Ascending aorta (tissue), 2 donors: ENCODE data around the gene NFAM1. TPM values are rescaled to one million over a fixed set of nuclear protein-coding genes. Genes with fewer than 3 reads are reported as not detected.

Source experiments
- DNase-seq, 2 donors: peaks; one replicate each; pipeline ENCODE4 v3.0.0-alpha.2; 2019; ENCODE audit warnings: low spot score in 2 of 2
- H3K27ac ChIP-seq, 2 donors: fragments of 200-600 bp; sonication (generic); one replicate each; pipeline ENCODE4 v1.5.1; 2016 to 2017; ENCODE audit warnings: mild to moderate bottlenecking in 1 of 2
- H3K27me3 ChIP-seq: fragments of 200-600 bp; sonication (generic); one replicate; pipeline ENCODE4 v1.5.1; 2017
- H3K36me3 ChIP-seq, 2 donors: fragments of 200-600 bp; sonication (generic); one replicate each; pipeline ENCODE4 v1.5.1; 2016
- H3K4me1 ChIP-seq, 2 donors: fragments of 200-600 bp; sonication (generic); one replicate each; pipeline ENCODE4 v1.5.1; 2016 to 2017; ENCODE audit warnings: mild to moderate bottlenecking in 1 of 2
- H3K4me3 ChIP-seq, 2 donors: fragments of 200-600 bp; sonication (generic); one replicate each; pipeline ENCODE4 v1.5.1; 2016 to 2017; ENCODE audit warnings: mild to moderate bottlenecking in 1 of 2
- H3K9me3 ChIP-seq, 2 donors: fragments of 200-600 bp; sonication (generic); one replicate each; pipeline ENCODE4 v1.5.1; 2016
- intact Hi-C: fragments of 100-400 bp; cut with DNase I; formaldehyde crosslinking; loops from one replicate; pipeline ENCODE4 v1.15.1; 2023
- total RNA-seq: library from RNA; depleted of rRNA; stranded (reverse); fragments of >200 nt; gene quantifications from one replicate; pipeline ENCODE4 v1.1.0, GENCODE V29; 2016
- TF ChIP-seq, protein P1 (sequence below), 3 experiments: fragments of 200-600 bp in 2 of 3; fragments of 450-650 bp in 1 of 3; sonication (generic) in 2 of 3; IDR thresholded peaks; one replicate each; pipeline ENCODE4 v1.5.1; 2016 to 2019; ENCODE audit warnings: antibody characterized with exemption in 3 of 3, mild to moderate bottlenecking in 1 of 3, moderate library complexity in 1 of 3

Gene NFAM1
- total RNA-seq, 1 donor from 2014 or later = 1.5 TPM

DNA sequence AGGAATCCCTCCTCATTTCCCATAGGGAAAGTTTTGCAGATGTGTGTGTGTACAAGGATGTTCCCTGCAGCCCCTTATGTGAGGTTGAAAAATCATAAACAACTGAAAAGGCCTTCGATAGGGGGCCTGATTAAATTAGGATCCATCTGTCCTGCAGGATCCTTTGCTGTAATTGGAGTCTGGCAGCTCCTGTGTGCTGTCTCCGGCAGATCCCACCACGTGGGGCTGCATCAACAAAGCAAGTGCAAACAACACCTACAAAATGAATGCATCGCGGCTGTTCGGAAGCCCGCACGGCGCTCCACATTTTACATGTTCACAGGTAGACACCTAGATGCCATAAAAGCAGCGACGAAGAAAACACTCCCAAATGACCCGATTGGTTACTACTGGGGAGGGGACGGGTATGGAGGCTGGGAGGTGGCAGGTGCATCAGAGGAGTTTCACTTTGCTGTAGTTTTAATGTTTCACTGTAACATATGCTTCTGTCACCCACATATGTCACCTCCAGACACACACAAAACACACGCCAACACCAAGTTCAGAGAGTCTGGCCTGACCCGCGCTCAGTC is 52.2 kb downstream of the NFAM1 start:
- no peaks in the 10 kb centered on the region for H3K4me1 ChIP-seq
- H3K9me3 ChIP-seq = no peaks in the 10 kb centered on the region
- no peak overlapping the region for H3K4me3 ChIP-seq
- H3K27me3 ChIP-seq = no peaks in the 10 kb centered on the region
- H3K27ac ChIP-seq = no peak overlapping the region
- intact Hi-C loops = no loop called here
- TF ChIP-seq, protein P1, sequence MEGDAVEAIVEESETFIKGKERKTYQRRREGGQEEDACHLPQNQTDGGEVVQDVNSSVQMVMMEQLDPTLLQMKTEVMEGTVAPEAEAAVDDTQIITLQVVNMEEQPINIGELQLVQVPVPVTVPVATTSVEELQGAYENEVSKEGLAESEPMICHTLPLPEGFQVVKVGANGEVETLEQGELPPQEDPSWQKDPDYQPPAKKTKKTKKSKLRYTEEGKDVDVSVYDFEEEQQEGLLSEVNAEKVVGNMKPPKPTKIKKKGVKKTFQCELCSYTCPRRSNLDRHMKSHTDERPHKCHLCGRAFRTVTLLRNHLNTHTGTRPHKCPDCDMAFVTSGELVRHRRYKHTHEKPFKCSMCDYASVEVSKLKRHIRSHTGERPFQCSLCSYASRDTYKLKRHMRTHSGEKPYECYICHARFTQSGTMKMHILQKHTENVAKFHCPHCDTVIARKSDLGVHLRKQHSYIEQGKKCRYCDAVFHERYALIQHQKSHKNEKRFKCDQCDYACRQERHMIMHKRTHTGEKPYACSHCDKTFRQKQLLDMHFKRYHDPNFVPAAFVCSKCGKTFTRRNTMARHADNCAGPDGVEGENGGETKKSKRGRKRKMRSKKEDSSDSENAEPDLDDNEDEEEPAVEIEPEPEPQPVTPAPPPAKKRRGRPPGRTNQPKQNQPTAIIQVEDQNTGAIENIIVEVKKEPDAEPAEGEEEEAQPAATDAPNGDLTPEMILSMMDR (IDR thresholded peaks at IDR 0.05) = no peak
- DNase-seq = no peak
- H3K36me3 ChIP-seq = no peaks in the 10 kb centered on the region

DNA sequence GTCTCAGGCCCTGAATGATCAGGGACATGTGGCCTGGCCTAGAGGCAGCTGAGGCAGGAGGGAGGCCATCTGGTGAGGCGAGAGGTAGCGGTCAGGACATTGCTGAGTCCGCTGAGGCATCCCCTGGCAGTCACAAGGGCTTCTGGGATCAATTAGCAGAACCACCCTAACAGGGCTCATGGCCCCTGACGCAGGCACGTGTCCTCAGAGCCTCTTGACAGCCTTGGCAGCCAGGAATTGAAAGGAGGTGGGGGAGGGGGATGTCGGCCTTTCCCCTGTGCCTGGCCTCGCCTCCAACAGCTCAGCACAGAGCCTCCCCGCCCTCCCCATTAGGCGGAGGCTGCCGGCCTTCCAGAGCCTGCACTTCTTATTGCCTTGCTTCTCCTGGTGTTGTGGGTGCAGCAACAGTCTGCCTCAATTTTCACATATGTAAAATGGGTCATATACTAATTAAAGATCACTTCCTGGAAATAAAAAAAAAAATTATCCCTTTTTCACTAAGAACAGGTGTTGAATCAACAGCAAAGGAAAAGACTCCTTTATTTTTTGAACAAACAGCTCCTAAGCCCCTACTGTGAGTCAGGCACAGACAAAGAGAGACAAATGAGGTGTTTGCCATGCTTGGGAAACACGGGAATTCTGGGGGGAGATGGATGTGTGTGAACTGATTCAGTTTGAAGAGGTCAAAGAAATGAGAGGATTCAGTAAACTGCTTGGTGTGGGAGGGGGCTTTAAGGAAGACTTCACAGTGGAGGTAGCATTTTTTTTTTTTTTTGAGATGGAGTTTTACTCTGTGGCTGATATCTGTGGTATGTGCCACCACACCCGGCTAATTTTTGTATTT is 55.3 kb downstream of the NFAM1 start:
- intact Hi-C loops = no loop called here
- Histone ChIP-seq H3K27me3 (no peaks in the 10 kb centered on the region), H3K4me3 (no peak overlapping the region), H3K27ac (no peak overlapping the region), H3K4me1 (no peaks in the 10 kb centered on the region), H3K9me3 (no peaks in the 10 kb centered on the region), H3K36me3 (no peaks in the 10 kb centered on the region)
- TF ChIP-seq, protein P1 (IDR thresholded peaks at IDR 0.05) = no peak
- DNase-seq = peak; percentile 48 to 81

DNA sequence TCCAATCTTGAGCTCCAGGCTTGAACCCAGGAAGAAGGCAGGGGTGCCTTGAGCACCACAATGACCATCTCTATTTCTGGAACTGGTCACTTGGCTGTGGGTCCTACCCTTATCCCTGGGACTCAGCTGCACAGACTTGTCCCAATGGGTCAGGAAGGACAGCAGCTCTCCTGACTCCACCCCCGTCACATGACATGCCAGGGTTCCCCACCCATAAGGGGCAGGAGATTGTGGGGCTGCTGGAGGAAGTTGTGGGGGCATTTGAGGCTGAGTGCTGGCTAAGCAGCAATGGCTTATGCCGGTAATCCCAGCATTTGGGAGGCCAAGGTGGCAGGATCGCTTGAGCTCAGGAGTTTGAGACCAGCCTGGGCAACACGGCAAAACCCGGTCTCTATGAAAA is 56.2 kb downstream of the NFAM1 start:
- no peak for DNase-seq
- Histone ChIP-seq H3K4me1 (no peaks in the 10 kb centered on the region), H3K9me3 (no peaks in the 10 kb centered on the region), H3K36me3 (no peaks in the 10 kb centered on the region), H3K4me3 (no peak overlapping the region), H3K27ac (no peak overlapping the region), H3K27me3 (no peaks in the 10 kb centered on the region)
- TF ChIP-seq, protein P1 (IDR thresholded peaks at IDR 0.05) = no peak
- intact Hi-C loops = no loop called here

DNA sequence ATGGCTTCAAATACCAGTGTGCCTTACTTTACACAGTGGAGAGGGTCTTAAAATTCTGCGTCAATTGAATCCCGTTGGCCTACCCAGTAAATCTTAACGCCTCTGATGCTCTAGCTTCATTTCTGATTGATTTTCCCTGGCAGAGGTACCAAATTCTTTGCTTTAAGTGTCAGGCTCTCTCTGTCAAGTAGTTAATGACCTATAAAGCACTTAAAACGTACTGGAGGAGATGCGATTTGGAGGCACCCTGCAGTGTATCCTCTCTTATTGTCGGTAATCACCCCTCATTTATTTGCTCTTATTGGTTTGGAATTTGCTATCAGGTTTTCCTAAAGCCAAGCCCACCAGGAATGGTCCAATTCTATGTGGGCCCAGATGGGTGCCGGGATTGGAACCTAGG is 59.2 kb downstream of the NFAM1 start:
- Histone ChIP-seq H3K36me3 (no peaks in the 10 kb centered on the region), H3K27me3 (no peaks in the 10 kb centered on the region), H3K4me3 (no peak overlapping the region), H3K27ac (no peak overlapping the region), H3K4me1 (peaks cover 6 to 9% of the 10 kb centered on the region in 2 donors), H3K9me3 (no peaks in the 10 kb centered on the region)
- DNase-seq = no peak
- intact Hi-C loops = no loop called here
- TF ChIP-seq, protein P1 (IDR thresholded peaks at IDR 0.05) = no peak

DNA sequence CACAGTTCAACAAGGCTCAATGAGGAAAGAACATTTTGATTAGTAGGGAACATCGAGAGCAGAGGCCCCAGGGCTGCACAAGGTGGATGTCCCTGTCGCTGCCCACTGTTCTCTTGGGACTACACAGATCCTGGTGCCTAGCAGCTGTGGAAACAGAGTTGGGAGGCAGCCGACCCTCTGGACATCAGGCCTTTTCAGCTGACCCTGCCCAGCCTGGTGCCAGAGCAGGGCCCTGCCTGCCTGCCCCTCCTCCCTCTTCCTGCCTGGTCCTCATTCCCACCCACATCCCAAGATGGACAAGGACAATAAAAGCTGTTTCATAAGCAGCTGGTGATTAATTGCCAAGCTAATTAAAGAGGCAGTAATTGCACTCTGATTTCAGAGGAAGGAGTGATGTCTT is 60.7 kb downstream of the NFAM1 start:
- Histone ChIP-seq H3K4me3 (no peak overlapping the region), H3K36me3 (no peaks in the 10 kb centered on the region), H3K27me3 (no peaks in the 10 kb centered on the region), H3K9me3 (no peaks in the 10 kb centered on the region), H3K27ac (no peak overlapping the region), H3K4me1 (peaks cover 12 to 16% of the 10 kb centered on the region in 2 donors)
- TF ChIP-seq, protein P1 (IDR thresholded peaks at IDR 0.05) = no peak
- DNase-seq = no peak
- intact Hi-C loops = no loop called here
